22Rv1 (cell line): Measurements from ENCODE around the gene FBN2.

Source experiments
- ZFX ChIP-seq: fragments of 450-650 bp; IDR thresholded peaks from 2 replicates; pipeline ENCODE4 v1.6.1; 2017; ENCODE audit warnings: antibody characterized with exemption, borderline replicate concordance
- TF ChIP-seq, protein P1 (sequence below): fragments of 450-650 bp; IDR thresholded peaks from 2 replicates; pipeline ENCODE4 v1.5.1; 2017; ENCODE audit warnings: mild to moderate bottlenecking

DNA sequence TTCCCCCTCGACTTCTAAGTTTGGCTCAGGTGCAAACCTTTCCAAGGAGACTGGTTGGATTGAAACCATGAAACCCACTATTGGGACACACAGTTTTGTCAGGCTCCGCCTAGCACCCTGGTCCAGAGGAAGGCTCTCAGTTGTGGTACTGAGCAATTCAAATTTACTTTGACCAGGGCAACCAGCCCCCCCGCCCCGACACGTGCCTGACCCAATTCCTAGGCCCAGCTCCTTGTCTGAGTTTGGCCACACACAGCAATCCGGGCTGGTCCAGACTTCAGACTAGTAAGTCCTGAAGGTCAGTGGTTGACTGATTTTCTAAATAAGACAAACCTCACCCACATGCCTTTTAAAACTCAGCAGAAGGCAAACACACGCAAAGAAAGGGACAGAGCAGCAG, 321.8 kb downstream of the FBN2 start:
- TF ChIP-seq, protein P1, sequence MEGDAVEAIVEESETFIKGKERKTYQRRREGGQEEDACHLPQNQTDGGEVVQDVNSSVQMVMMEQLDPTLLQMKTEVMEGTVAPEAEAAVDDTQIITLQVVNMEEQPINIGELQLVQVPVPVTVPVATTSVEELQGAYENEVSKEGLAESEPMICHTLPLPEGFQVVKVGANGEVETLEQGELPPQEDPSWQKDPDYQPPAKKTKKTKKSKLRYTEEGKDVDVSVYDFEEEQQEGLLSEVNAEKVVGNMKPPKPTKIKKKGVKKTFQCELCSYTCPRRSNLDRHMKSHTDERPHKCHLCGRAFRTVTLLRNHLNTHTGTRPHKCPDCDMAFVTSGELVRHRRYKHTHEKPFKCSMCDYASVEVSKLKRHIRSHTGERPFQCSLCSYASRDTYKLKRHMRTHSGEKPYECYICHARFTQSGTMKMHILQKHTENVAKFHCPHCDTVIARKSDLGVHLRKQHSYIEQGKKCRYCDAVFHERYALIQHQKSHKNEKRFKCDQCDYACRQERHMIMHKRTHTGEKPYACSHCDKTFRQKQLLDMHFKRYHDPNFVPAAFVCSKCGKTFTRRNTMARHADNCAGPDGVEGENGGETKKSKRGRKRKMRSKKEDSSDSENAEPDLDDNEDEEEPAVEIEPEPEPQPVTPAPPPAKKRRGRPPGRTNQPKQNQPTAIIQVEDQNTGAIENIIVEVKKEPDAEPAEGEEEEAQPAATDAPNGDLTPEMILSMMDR = no peak
- TF ChIP-seq ZFX = no peak
